GM21423 (cell line): ENCODE measurements around the gene MMP12.
A peak's percentile ranks its signal among the peaks of the same experiment; 100 is the strongest.

ENCODE experiments used
- ATAC-seq: cut with Tn5 transposase; IDR thresholded peaks from one replicate; pipeline ENCODE4 v1.9.1; 2021; ENCODE audit warnings: mild to moderate bottlenecking, moderate library complexity; ENCODE audit not compliant: unreplicated experiment

Gene MMP12

GRCh38 chr11:102850973-102851745, 23.6 kb downstream of the MMP12 start:
- ATAC-seq, result no peak

- no peak for ATAC-seq
Measured at GRCh38 chr11:102849311-102849710, 25.5 kb downstream of the MMP12 start.

DNA sequence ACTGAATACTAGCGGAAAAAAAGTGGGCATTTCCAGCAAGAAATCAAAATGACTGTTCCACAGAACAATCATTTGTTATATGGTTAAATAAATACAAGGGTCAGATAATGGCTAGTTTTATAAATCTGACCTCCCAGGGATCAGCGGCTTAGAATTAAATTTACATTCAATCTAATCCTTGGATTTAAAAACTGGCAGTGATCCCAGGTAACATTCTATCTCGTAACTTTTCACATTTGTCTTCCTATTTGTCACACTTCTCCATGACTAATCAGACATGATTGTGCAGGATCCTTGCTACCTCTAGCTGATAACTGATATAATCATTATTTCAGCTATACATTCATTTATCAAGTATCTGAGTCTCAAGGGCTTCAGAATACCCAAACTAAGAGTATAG, 28.5 kb downstream of the MMP12 start:
- ATAC-seq, result no peak

- ATAC-seq, result no peak
Measured at GRCh38 chr11:102843489-102843888, 31.3 kb downstream of the MMP12 start, which contains the start of gene MMP3. Gene MMP3, minus strand, starts transcription at chr11:102843609. Its CDS starts 63 bp downstream, at chr11:102843546.

GRCh38 chr11:102842930-102843329, 31.9 kb downstream of the MMP12 start:
- ATAC-seq, result no peak

GRCh38 chr11:102840018-102840417, 34.8 kb downstream of the MMP12 start:
- ATAC-seq, result no peak

- ATAC-seq, result no peak
Measured at GRCh38 chr11:102837646-102838045, 37.1 kb downstream of the MMP12 start.

DNA sequence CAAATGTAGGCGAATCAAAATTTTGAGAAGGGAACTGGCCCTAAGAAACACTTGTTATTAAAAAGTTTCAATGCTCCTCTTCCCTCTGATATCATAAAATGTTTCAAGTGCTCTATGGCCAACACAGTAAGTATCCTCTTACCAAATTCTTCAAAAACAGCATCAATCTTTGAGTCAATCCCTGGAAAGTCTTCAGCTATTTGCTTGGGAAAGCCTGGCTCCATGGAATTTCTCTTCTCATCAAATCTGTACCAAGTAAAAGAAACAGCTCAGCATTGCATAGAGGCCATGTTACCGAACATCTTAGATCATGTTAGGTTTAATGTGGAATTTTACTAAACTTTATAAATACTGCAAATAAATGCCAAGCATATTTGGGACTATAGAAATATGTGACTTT, 37.6 kb downstream of the MMP12 start:
- ATAC-seq, result no peak

GRCh38 chr11:102836290-102836875, 38.4 kb downstream of the MMP12 start:
- ATAC-seq, result no peak

- ATAC-seq, result no peak
Measured at GRCh38 chr11:102833731-102834130, 41.1 kb downstream of the MMP12 start.

- ATAC-seq, result no peak
Measured at GRCh38 chr11:102832612-102833011, 42.2 kb downstream of the MMP12 start.

- peak; percentile 60 for ATAC-seq
Measured at GRCh38 chr11:102831489-102832440, 43.0 kb downstream of the MMP12 start.

DNA sequence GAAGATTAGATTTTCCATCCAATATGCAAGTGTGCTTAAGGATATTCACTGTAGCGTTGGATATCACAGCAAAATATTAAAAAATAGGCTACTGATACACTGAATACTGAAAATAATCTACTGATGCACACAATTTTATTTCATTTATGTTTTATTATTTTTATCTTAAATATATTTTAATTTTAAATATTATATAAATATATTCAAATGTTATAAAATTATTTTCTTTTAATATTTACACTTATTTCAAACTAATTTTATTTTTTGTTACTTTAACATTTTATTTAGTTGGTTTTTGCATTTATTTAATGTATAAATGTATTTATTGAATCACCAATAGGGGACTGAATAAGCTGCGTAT, 43.7 kb downstream of the MMP12 start:
- no peak for ATAC-seq

- no peak for ATAC-seq
Measured at GRCh38 chr11:102830001-102830727, 44.6 kb downstream of the MMP12 start.

GRCh38 chr11:102829316-102830000, 45.3 kb downstream of the MMP12 start:
- ATAC-seq, result no peak

DNA sequence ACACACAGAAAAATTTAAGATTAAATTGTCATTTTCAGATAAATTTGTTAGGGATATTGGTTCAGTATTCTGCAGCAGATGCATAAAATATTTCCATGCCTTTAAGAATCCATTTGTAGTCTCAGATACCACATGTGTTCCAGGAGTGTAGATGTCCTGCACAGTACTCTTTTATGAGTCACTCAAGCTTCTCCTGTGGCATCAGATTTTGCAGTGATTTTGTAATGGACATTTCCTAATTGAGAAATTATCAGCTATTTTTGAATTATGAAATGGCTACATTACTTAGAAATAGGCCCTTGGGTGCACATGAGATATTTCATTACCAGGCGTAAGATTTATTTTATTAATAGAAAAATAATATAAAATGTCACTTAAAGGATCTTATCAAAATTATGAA, 50.2 kb downstream of the MMP12 start:
- no peak for ATAC-seq

DNA sequence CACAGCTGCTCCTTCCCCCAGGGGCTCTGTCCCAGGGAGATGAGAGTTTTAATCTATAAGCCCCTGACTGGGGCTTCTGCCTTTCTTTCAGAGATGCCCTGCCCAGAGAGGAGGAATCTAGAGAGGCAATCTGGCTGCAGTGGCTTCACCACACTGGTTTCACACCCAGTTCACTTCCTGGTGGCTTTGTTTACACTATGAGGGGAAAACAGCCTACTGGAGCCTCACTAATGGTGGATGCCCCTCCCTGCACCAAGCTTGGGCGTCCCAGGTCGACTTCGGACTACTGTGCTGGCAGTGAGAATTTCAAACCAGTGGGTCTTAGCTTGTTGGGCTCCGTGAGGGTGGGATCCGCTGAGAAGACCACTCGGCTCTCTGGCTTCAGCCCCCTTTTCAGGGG, 55.3 kb downstream of the MMP12 start:
- no peak for ATAC-seq

- no peak for ATAC-seq
Measured at GRCh38 chr11:102813484-102813883, 61.3 kb downstream of the MMP12 start.
